Panc1 (cell line): Measurements from ENCODE around the gene RIOK3. TPM values are rescaled to one million over a fixed set of nuclear protein-coding genes. Genes with fewer than 3 reads are reported as not detected.

ENCODE experiments used
- ATAC-seq: fragments of 200-7000 bp; cut with Tn5 transposase; 2 replicates; pipeline ENCODE4 v1.9.1; 2020; ENCODE audit warnings: mild to moderate bottlenecking, moderate library complexity
- BruUV-seq: library from RNA; stranded (reverse); fragments of 400-500 nt; replicated peaks from 2 replicates; lab custom pipeline; 2021; lab: Mats Ljungman, UMichigan
- CTCF ChIA-PET: fragments of 300-600 bp; sonication (Branson Sonifier 250); formaldehyde crosslinking; loops from one replicate; lab custom pipeline; 2022; ENCODE audit warnings: antibody characterized with exemption; lab: Charles Lee
- POLR2A ChIA-PET: fragments of 300-600 bp; sonication (Branson Sonifier 250); formaldehyde crosslinking; loops from one replicate; lab custom pipeline; 2022; ENCODE audit warnings: antibody characterized with exemption; lab: Charles Lee
- DNase-seq: peaks from one replicate; pipeline ENCODE4 v3.0.0-alpha.2; 2010; ENCODE audit warnings: low read depth, low spot score
- H3K27ac ChIP-seq: 2 replicates; pipeline ENCODE4 v1.5.1; 2011; ENCODE audit warnings: mild to moderate bottlenecking, low read length, inconsistent platforms
- H3K27me3 ChIP-seq: fragments of 200-500 bp; sonication (Bioruptor generic); 2 replicates; pipeline ENCODE4 v1.6.0; 2014; ENCODE audit warnings: low read length, inconsistent platforms; ENCODE audit not compliant: control insufficient read depth, insufficient read depth
- H3K36me3 ChIP-seq: fragments of 200-500 bp; sonication (Bioruptor generic); 2 replicates; pipeline ENCODE4 v1.5.1; 2014; ENCODE audit warnings: inconsistent platforms, mild to moderate bottlenecking, low read length, moderate library complexity; ENCODE audit not compliant: control insufficient read depth, insufficient read depth
- H3K4me1 ChIP-seq: 2 replicates; pipeline ENCODE4 v1.5.1; 2011; ENCODE audit warnings: inconsistent platforms, mild to moderate bottlenecking, low read length, moderate library complexity; ENCODE audit not compliant: control insufficient read depth, insufficient read depth
- H3K4me3 ChIP-seq, 2 experiments: 2 replicates each; pipeline ENCODE4 v1.5.1; 2011 to 2012; ENCODE audit warnings: low read depth in 2 of 2, low read length in 2 of 2, mild to moderate bottlenecking in 2 of 2, inconsistent platforms in 1 of 2, moderate library complexity in 1 of 2
- H3K9me3 ChIP-seq: fragments of 200-500 bp; sonication (Bioruptor generic); 2 replicates; pipeline ENCODE4 v1.5.1; 2014; ENCODE audit warnings: low read depth, mild to moderate bottlenecking, inconsistent platforms, low read length, moderate library complexity; ENCODE audit not compliant: control insufficient read depth, insufficient read depth
- CTCF ChIP-seq: fragments of 450-650 bp; IDR thresholded peaks from 2 replicates; pipeline ENCODE4 v1.5.1; 2017; ENCODE audit warnings: mild to moderate bottlenecking
- POLR2AphosphoS5 ChIP-seq: IDR thresholded peaks from 2 replicates; pipeline ENCODE4 v1.6.1; 2012; ENCODE audit warnings: mild to moderate bottlenecking, low read depth, low read length, moderate library complexity
- REST ChIP-seq, 2 experiments: IDR thresholded peaks; 2 replicates each; pipeline ENCODE4 v1.6.1; 2011 to 2012; ENCODE audit warnings: low read depth in 2 of 2, control low read depth in 1 of 2, low read length in 1 of 2, mild to moderate bottlenecking in 1 of 2, moderate library complexity in 1 of 2; ENCODE audit not compliant: insufficient read depth in 1 of 2
- SIN3A ChIP-seq: IDR thresholded peaks from 2 replicates; pipeline ENCODE4 v1.6.1; 2012; ENCODE audit warnings: low read depth, mild to moderate bottlenecking, low read length, moderate library complexity, borderline replicate concordance; ENCODE audit not compliant: insufficient read depth
- TCF7L2 ChIP-seq: IDR thresholded peaks from 2 replicates; pipeline ENCODE4 v1.6.1; 2011; ENCODE audit warnings: mild to moderate bottlenecking, low read depth, low read length, inconsistent platforms
- in situ Hi-C: cut with HindIII; loops from 2 replicates; pipeline ENCODE4 v1.10.0; 2016; ENCODE audit warnings: low sequenced_read_pairs, low pct_unique_long_range_greater_than_20kb
- intact Hi-C: fragments of 100-400 bp; cut with micrococcal nuclease; formaldehyde crosslinking; loops from one replicate; pipeline ENCODE4 v1.10.0; 2022; ENCODE audit not compliant: unreplicated experiment
- total RNA-seq: library from RNA; stranded (reverse); gene quantifications from one replicate; pipeline ENCODE4 v1.2.1, GENCODE V29; 2021; ENCODE audit not compliant: unreplicated experiment

Gene RIOK3
- total RNA-seq, 1 experiment from 2014 or later = 74.7 TPM

- no TSS peak for BruUV-seq
- TF ChIP-seq POLR2AphosphoS5 (no peak), TCF7L2 (no peak), REST (IDR thresholded peaks at IDR 0.05; ENCODE audit: insufficient read depth in 1 of 2, low read depth in 2 of 2, low read length in 1 of 2) (no peak), CTCF (no peak), SIN3A (no peak)
- Histone ChIP-seq H3K4me3 (peak overlapping the region; percentile 73 to 99), H3K4me1 (peaks cover 9% of the 10 kb centered on the region; the same call in 1 of the 2 replicates), H3K36me3 (no peaks in the 10 kb centered on the region), H3K27me3 (no peaks in the 10 kb centered on the region), H3K27ac (peak overlapping the region; percentile 90; the same call in 1 of the 2 replicates), H3K9me3 (no peaks in the 10 kb centered on the region)
- 0 out of 2 replicates have a peak, but pooled peaks have one; percentile 14 for ATAC-seq
- in situ Hi-C loops (no loop called here), intact Hi-C loops (no loop called here)
- ChIA-PET CTCF (no interaction called here), POLR2A (no interaction called here)
- DNase-seq = no peak
Measured at GRCh38 chr18:23438608-23439366, 14.3 kb upstream of the RIOK3 start.

- CTCF ChIA-PET = interaction anchor here (0.6 kb wide), 1 partner anchor 29 kb away, joined by 3 read pairs; no protein-coding TSS in a partner anchor
- in situ Hi-C loops = no loop called here
- TF ChIP-seq TCF7L2 (no peak), POLR2AphosphoS5 (no peak), CTCF (no peak), SIN3A (no peak), REST (IDR thresholded peaks at IDR 0.05; ENCODE audit: insufficient read depth in 1 of 2, low read depth in 2 of 2, low read length in 1 of 2) (no peak)
Measured at GRCh38 chr18:23440131-23440530, 13.0 kb upstream of the RIOK3 start.

More at GRCh38 chr18:23440131-23440530, 13.0 kb upstream of the RIOK3 start:
- H3K4me1 ChIP-seq = peaks cover 9% of the 10 kb centered on the region; the same call in 1 of the 2 replicates
- H3K4me3 ChIP-seq = no peak overlapping the region
- no TSS peak for BruUV-seq
- H3K27me3 ChIP-seq = no peaks in the 10 kb centered on the region
- intact Hi-C loops = no loop called here
- DNase-seq (no peak), ATAC-seq (no peak)
- no peak overlapping the region for H3K27ac ChIP-seq
- no peaks in the 10 kb centered on the region for H3K36me3 ChIP-seq
- no peaks in the 10 kb centered on the region for H3K9me3 ChIP-seq
- POLR2A ChIA-PET = no interaction called here
